ENCODE data around the gene MIOS.
"Not testable (repeated sequence)": the region's sequence is repeated elsewhere in the genome, so short reads cannot be mapped to it uniquely, and the experiment has no call there.

MIOS gene

GRCh38 chr7:7651479-7651878 is 84.8 kb downstream of the MIOS start:
- no peak for DNase-seq

GRCh38 chr7:7652798-7653540 is 86.3 kb downstream of the MIOS start:
- DNase-seq, result no peak

- no peak for DNase-seq
Measured at GRCh38 chr7:7653593-7654187, 87.0 kb downstream of the MIOS start.

GRCh38 chr7:7654964-7655715 is 88.5 kb downstream of the MIOS start:
- DNase-seq, result no peak

GRCh38 chr7:7656459-7656858 is 89.8 kb downstream of the MIOS start:
- DNase-seq, result not testable (repeated sequence)
